ENCODE results near the gene SSUH2. TPM values are rescaled to one million over a fixed set of nuclear protein-coding genes. Genes with fewer than 3 reads are reported as not detected.
"Not testable (repeated sequence)": the region's sequence is repeated elsewhere in the genome, so short reads cannot be mapped to it uniquely, and the experiment has no call there.

SSUH2 gene
- total RNA-seq, 8 experiments from 2014 or later, result 0.16 to 1.3 (median 0.37) TPM

DNA sequence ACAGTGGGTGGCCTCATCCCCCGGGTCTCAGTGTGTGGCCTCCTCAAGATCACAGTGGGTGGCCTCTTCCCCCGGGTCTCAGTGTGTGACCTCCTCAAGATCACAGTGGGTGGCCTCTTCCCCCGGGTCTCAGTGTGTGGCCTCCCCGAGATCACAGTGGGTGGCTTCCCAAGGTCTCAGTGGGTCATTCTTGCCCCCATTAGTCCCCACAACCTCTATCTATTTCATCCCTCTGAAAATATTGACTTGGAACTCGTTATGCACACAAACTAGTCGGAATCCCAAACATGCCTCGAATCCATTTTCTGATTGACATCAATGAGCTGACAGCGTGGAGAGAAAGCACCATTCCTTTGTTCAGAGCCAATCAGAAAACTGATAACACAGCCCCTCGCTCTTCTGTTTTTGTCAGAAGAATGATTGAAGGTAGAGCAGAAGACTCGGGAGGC, 10.8 kb upstream of the SSUH2 start:
- Histone ChIP-seq H3K4me3 (no peak overlapping the region), H3K4me1 (replicated peaks in 1 of 2) (peaks cover 17 to 38% of the 10 kb centered on the region in 2 donors), H3K27ac (no peak overlapping the region)
- 40 to 86% (median 75%) methylated on average over 1 to 7 of the region's 10 CpGs; no CpG with 5 or more reads in 1 of the 10 experiments for WGBS, 10 experiments
- no peak for ATAC-seq (replicated peaks in 6 of 8)
- in situ Hi-C loops (cut with MboI; ENCODE audit: low pct_unique_long_range_greater_than_20kb in 2 of 9, low sequenced_read_pairs in 9 of 9, unreplicated experiment in 9 of 9), result loop anchor here in 1 of 9 experiments (25.0 kb wide), 1 partner anchor 307 kb away; the partner anchor contains the start of gene RAD18

DNA sequence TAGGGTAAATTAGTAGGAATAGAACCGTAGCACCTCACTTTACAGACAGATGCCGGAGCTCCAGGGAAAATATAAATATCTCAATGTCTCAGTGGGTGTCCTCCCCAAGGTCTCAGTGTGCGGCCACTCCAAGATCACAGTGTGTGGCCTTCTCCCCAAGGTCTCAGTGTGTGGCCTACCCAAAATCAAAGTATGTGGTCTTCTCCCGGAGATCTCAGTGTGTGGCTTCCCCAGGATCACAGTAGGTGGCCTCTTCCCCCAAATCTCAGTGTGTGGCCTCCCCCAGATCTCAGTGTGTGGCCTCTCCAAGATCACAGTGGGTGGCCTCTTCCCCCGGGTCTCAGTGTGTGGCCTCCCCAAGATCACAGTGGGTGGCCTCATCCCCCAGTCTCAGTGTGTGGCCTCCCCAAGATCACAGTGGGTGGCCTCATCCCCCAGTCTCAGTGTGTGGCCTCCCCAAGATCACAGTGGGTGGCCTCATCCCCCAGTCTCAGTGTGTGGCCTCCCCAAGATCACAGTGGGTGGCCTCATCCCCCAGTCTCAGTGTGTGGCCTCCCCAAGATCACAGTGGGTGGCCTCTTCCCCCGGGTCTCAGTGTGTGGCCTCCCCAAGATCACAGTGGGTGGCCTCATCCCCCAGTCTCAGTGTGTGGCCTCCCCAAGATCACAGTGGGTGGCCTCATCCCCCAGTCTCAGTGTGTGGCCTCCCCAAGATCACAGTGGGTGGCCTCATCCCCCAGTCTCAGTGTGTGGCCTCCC, 10.2 kb upstream of the SSUH2 start:
- WGBS, 10 experiments, result 50 to 100% (median 80%) methylated on average over 1 to 3 of the region's 6 CpGs; no CpG with 5 or more reads in 4 of the 10 experiments
- in situ Hi-C loops (cut with MboI; ENCODE audit: low pct_unique_long_range_greater_than_20kb in 2 of 9, low sequenced_read_pairs in 9 of 9, unreplicated experiment in 9 of 9), result loop anchor here in 1 of 9 experiments (25.0 kb wide), 1 partner anchor 308 kb away; the partner anchor contains the start of gene RAD18
- not testable (repeated sequence) for H3K27ac ChIP-seq; ATAC-seq (replicated peaks in 6 of 8); H3K4me3 ChIP-seq
- H3K4me1 ChIP-seq (replicated peaks in 1 of 2), result peaks cover 18 to 35% of the 10 kb centered on the region in 2 donors

DNA sequence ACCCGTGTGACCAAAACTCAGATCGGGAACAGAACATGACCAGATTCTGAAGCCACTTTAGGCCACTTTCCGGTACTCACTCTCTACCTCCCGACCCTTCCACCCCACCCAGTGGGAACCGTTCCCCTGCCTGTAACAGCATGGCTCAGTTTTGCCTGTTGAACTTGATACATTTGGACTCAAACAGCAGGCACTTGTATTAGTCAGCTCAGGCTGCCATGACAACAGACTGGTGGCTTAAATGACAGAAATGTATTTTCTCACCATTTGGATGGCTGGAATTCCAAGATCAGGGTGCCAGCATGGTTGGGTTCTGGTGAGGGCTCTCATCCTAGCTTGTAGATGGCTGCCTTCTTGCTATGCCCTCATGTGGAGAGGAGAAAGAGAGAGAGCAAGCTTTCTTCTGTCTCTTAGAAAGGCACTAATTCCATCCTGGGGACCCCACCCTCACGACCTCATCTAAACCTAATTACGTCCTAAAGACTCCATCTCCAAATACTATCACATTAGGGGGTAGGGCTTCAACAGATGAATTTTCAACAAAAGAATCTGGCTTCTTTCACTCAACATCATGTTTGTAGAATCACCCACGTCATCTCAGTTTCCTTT, 9.3 kb upstream of the SSUH2 start:
- no peak for ATAC-seq (replicated peaks in 6 of 8)
- no peak overlapping the region for H3K27ac ChIP-seq
- no peak overlapping the region for H3K4me3 ChIP-seq
- 64 to 100% (median 91%) methylated on average over 1 to 8 of the region's 8 CpGs for WGBS, 10 experiments
- peaks cover 18 to 29% of the 10 kb centered on the region in 2 donors for H3K4me1 ChIP-seq (replicated peaks in 1 of 2)
- in situ Hi-C loops (cut with MboI; ENCODE audit: low pct_unique_long_range_greater_than_20kb in 2 of 9, low sequenced_read_pairs in 9 of 9, unreplicated experiment in 9 of 9), result loop anchor here in 1 of 9 experiments (25.0 kb wide), 1 partner anchor 308 kb away; the partner anchor contains the start of gene RAD18

DNA sequence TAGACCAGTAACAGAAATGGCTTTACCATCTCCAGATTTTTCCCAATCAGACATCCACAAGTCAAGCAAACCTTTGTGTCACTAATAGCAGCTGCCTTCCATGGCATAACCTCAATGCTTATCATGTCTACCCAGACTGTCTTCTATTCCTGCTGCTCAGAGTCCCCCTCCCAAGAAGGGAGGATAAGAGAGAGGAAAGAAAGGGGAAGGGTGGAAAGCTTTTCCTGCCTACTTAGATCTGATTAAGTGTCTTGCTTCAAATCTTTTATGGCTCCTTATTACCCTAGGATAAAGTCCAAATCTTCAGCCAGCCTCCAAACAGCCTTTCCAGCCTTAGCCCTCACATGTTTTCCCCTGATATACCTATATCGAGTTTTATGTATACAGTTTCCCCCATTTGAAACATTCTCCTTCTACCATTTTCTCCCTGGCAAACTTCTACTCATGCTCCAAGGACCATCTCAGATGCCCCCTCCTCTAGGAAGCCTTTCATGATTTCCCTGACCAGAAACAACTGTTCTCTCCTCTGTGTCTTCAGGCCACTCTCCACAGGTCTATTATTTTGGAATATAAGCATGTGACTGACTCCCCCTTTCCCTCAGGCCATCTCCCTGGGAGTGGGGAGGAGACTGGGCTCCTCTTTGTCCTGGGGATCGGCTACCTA, 7.9 kb upstream of the SSUH2 start:
- ATAC-seq (replicated peaks in 6 of 8), result no peak
- Histone ChIP-seq H3K4me3 (no peak overlapping the region), H3K27ac (no peak overlapping the region), H3K4me1 (replicated peaks in 1 of 2) (peaks cover 7 to 21% of the 10 kb centered on the region in 2 donors)
- WGBS, 10 experiments, result 40 to 100% (median 80%) methylated on average over 1 of the region's 2 CpGs; no CpG with 5 or more reads in 5 of the 10 experiments
- in situ Hi-C loops (cut with MboI; ENCODE audit: low pct_unique_long_range_greater_than_20kb in 2 of 9, low sequenced_read_pairs in 9 of 9, unreplicated experiment in 9 of 9), result loop anchor here in 1 of 9 experiments (25.0 kb wide), 1 partner anchor 310 kb away; the partner anchor contains the start of gene RAD18

DNA sequence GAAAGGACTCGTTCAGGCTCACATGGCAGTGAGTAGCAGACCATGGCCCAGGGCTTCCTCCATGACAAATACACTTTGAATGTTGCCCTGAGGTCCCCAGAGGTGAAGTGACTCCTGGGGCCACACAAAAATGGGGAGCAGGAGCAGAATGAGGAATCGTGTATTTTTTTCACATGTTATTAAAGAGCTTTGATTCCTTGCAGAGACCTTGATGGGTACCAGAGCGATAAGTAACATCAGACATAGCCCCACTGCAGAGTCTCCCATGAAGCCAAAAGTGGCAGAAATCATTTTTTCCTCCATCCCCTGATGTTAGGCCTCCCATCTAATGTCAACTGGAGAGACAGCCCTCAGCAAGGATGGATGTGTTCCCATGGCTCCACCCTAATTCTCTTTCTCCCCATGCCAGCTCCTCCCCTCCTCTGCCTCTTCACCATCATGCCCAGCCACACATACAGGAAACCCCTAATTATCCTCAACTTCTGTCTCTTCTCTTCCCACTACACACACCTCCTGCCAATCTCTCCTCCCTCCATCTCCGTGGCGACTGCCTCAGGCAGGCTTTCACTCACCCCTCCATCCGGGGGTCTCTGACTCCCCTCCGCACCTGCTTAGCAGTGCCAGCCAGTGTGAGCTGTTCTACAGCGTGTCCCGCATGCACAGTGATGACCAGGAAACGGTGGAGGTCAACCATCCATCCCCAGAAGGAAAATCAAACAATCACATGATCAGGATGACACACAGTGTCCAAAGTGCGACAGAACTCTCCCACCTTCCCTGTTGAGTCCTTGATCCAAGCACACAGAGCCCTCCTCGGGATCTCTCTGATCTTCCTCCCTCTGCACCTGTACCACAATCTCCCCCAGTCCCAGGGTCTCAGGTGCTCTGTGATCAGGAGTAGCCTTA, 7.1 kb upstream of the SSUH2 start:
- 59 to 100% (median 76%) methylated on average over 1 to 9 of the region's 12 CpGs; no CpG with 5 or more reads in 2 of the 10 experiments for WGBS, 10 experiments
- peaks cover 7 to 21% of the 10 kb centered on the region in 2 donors for H3K4me1 ChIP-seq (replicated peaks in 1 of 2)
- no peak overlapping the region for H3K4me3 ChIP-seq
- in situ Hi-C loops (cut with MboI; ENCODE audit: low pct_unique_long_range_greater_than_20kb in 2 of 9, low sequenced_read_pairs in 9 of 9, unreplicated experiment in 9 of 9), result loop anchor here in 1 of 9 experiments (25.0 kb wide), 1 partner anchor 311 kb away; the partner anchor contains the start of gene RAD18
- no peak overlapping the region for H3K27ac ChIP-seq
- peak in 4 of 8 experiments; percentile 22 to 77 (median 50) for ATAC-seq (replicated peaks in 6 of 8)

DNA sequence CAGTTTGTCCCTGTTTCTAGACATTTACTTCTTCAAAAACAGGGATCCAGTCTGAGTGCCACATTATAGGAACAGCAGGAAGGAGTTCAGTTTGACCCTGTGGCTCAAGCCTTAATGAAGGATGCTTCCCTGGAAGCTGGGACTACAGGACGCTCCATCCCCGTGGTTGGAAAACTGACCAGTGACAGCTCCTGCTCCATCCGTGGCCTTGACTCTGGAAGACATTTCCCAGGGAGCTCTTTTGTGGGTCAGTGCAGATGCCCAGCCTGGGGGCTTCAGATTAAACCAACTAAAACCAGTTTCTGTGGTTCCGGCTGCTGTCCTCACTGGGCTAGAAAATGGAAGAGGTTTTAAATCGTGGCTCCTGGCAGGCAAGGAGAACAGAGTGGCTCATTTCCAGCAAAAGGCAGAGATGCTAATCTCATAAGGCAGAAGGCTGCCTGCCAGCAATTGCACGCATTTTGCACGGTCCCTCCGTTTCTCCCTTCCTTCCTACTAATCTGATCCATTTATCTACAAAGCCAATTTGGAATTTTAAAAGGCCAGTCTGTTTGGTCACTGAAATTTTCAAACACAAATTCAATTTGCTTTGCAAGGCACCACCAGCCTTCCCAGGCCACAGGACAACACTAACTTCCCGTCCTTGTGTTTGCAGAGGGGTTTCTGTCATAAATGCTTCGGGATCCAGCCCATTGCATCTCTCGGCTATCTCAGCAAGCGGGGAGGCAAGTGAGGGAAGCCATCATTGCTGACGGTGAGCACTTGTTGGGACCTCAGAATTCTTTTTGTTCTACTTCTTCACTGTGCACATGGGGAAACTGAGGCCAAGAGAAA, 6.2 kb upstream of the SSUH2 start:
- Histone ChIP-seq H3K4me1 (replicated peaks in 1 of 2) (peaks cover 7 to 21% of the 10 kb centered on the region in 2 donors), H3K27ac (no peak overlapping the region), H3K4me3 (no peak overlapping the region)
- in situ Hi-C loops (cut with MboI; ENCODE audit: low pct_unique_long_range_greater_than_20kb in 2 of 9, low sequenced_read_pairs in 9 of 9, unreplicated experiment in 9 of 9), result loop anchor here in 1 of 9 experiments (25.0 kb wide), 1 partner anchor 312 kb away; the partner anchor contains the start of gene RAD18
- ATAC-seq (replicated peaks in 6 of 8), result peak; percentile 24 to 74 (median 38)
- 40 to 92% (median 77%) methylated on average over 4 to 13 of the region's 13 CpGs; no CpG with 5 or more reads in 1 of the 10 experiments for WGBS, 10 experiments

DNA sequence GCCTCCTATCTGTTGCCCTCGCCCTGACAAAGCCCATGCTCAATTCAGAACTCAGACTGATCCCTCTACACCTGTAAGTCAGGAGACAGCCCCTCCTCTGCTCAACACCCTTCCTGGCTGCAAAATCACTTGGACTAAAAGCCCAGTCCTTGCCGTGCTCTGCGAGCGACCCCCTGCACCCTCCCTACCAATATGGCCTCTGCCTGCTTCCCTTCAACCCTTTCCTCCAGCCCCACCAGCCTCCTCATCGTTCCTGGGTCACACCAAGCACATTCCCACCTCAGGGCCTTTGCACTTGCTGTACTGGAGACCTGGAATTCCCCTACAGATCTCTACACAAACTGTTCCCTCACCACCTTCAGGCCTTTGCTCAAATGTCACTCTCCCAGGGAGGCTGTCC, 5.2 kb upstream of the SSUH2 start:
- WGBS, 10 experiments, result 71 to 100% (median 81%) methylated on average over 1 to 4 of the region's 5 CpGs; no CpG with 5 or more reads in 4 of the 10 experiments
- no peak for ATAC-seq (replicated peaks in 6 of 8)
- Histone ChIP-seq H3K4me3 (no peak overlapping the region), H3K4me1 (replicated peaks in 1 of 2) (peaks cover 7 to 30% of the 10 kb centered on the region in 2 donors), H3K27ac (no peak overlapping the region)
- in situ Hi-C loops (cut with MboI; ENCODE audit: low pct_unique_long_range_greater_than_20kb in 2 of 9, low sequenced_read_pairs in 9 of 9, unreplicated experiment in 9 of 9), result loop anchor here in 1 of 9 experiments (25.0 kb wide), 1 partner anchor 313 kb away; the partner anchor contains the start of gene RAD18

DNA sequence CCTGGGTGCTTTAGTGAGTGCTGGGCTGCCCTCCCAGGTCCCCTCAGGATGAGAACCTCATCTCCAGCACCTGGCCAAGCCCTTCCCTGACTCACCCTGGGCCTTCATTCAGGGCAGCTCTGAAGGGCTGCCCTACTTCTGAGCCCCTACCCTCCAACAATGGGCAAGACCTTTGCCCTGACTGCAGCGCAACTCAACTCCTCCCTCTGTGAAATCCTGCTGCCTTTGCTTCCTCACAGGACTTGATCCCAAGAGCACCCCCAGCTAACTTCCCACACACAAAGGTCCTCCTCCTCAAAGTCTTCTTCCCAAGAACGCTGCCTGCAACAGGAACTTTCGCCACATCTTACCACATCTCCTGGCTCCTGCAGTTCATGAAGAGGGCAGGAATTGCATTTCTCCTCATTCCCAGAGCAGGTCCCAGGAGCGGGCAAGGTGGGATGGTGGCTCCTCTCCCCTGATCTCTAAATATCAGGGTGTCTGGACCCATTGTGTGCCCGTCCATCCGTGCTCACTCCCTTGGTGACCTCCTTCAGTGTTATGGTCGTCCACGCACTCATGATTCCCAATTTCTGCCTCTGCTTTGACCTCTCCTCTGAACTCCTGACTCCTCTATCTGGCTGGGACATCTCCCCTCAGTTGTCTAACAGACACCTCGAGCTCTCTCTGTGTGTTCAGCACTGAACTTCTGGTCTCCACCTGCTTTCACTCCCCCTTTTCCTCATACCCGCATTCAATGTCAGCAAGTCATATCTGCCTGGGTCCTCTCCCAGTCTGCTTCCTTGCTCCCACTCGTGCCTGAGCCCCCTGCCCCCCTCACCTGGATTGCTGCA, 4.5 kb upstream of the SSUH2 start:
- in situ Hi-C loops (cut with MboI; ENCODE audit: low pct_unique_long_range_greater_than_20kb in 2 of 9, low sequenced_read_pairs in 9 of 9, unreplicated experiment in 9 of 9), result no loop called here
- Histone ChIP-seq H3K4me1 (replicated peaks in 1 of 2) (peaks cover 7 to 35% of the 10 kb centered on the region in 2 donors), H3K4me3 (no peak overlapping the region), H3K27ac (no peak overlapping the region)
- ATAC-seq (replicated peaks in 6 of 8), result no peak
- 20 to 100% (median 85%) methylated on average over 1 to 8 of the region's 11 CpGs; no CpG with 5 or more reads in 1 of the 10 experiments for WGBS, 10 experiments

DNA sequence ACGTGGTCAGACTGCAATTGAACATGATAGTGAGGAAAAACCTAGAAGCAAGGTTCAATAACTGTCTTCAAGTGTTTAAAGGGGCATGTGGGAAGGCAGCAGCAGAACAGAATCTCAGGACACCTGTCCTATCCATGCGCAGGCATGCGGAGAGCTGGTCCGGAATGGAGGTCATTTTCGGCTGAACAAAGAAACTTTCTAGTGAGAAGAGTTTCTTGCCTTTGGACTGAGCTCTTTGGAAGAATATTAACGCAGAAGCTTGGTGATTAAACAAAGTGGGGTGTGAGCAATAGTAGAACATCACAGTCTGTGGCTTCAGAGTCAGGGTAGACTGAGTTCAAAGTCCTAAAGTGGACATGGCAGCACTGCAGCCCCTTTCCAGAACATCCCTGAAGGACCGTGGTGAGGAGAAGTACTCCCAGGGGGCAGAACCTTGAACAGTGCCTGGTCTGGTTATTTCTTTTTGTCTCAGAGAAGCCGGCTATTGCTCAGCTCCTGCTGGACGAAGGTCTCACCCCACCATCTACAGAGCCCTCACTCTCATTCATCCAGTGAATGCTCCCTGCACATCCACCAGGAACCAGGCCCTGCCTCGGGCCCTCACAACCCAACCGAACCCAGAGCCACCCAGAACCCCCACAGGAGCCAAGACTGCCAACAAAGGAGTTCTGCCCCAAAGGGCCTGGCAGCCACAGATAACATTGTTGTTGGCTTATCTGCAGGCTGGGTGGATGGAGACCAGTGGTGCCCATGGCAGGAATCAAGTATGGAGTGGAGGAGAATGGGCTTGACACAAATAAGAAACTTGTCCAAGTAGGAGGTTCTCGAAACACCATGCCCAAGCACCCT, 2.8 kb upstream of the SSUH2 start:
- Histone ChIP-seq H3K4me1 (replicated peaks in 1 of 2) (peaks cover 7 to 35% of the 10 kb centered on the region in 2 donors), H3K4me3 (no peak overlapping the region), H3K27ac (no peak overlapping the region)
- WGBS, 10 experiments, result 40 to 96% (median 87%) methylated on average over 2 to 11 of the region's 12 CpGs; no CpG with 5 or more reads in 2 of the 10 experiments
- in situ Hi-C loops (cut with MboI; ENCODE audit: low pct_unique_long_range_greater_than_20kb in 2 of 9, low sequenced_read_pairs in 9 of 9, unreplicated experiment in 9 of 9), result no loop called here
- ATAC-seq (replicated peaks in 6 of 8), result no peak

All from motor neuron (in vitro differentiated cells).